ENCODE results near the gene DSG1. TPM values are rescaled to one million over a fixed set of nuclear protein-coding genes. Genes with fewer than 3 reads are reported as not detected.

Gene DSG1
- total RNA-seq, 4 donors from 2014 or later, result 1.8 to 60.2 (median 19.4) TPM

DNA sequence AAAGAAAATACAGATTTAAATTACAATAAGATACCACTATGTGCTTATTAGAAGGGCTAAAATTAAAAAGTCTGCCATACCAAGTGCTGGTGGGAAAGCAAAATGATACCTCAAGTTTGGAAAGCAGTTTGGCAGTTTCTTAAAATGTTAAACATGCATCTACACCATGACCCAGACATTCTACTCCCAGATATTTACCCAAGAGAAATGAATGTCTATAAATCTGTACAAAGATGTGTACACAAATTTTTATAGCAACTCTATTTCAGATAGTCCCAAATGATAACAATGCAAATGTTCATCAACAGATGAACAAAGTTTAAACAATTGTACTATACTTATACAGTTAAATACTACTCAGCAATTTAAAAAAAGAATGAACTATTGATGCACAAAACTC is 51.5 kb downstream of the DSG1 start:
- intact Hi-C loops (cut with DNase I), result no loop called here
- Histone ChIP-seq H3K4me3 (no peak overlapping the region), H3K27me3 (no peaks in the 10 kb centered on the region), H3K9me3 (no peaks in the 10 kb centered on the region), H3K36me3 (no peaks in the 10 kb centered on the region), H3K4me1 (peaks cover 0 to 7% (median 0%) of the 10 kb centered on the region in 3 donors), H3K27ac (no peak overlapping the region)
- no peak for DNase-seq
- TF ChIP-seq POLR2A (IDR thresholded peaks at IDR 0.05), result no peak
- TF ChIP-seq CTCF (IDR thresholded peaks at IDR 0.05), result no peak

GRCh38 chr18:31371989-31372388 is 54.0 kb downstream of the DSG1 start:
- no peak overlapping the region for H3K4me3 ChIP-seq
- H3K9me3 ChIP-seq, result no peaks in the 10 kb centered on the region
- no peak overlapping the region for H3K27ac ChIP-seq
- no peak for DNase-seq
- H3K4me1 ChIP-seq, result peaks cover 0 to 7% (median 0%) of the 10 kb centered on the region in 3 donors
- TF ChIP-seq POLR2A (IDR thresholded peaks at IDR 0.05) (no peak), CTCF (IDR thresholded peaks at IDR 0.05) (no peak)
- intact Hi-C loops (cut with DNase I), result no loop called here
- H3K27me3 ChIP-seq, result no peaks in the 10 kb centered on the region
- H3K36me3 ChIP-seq, result no peaks in the 10 kb centered on the region

DNA sequence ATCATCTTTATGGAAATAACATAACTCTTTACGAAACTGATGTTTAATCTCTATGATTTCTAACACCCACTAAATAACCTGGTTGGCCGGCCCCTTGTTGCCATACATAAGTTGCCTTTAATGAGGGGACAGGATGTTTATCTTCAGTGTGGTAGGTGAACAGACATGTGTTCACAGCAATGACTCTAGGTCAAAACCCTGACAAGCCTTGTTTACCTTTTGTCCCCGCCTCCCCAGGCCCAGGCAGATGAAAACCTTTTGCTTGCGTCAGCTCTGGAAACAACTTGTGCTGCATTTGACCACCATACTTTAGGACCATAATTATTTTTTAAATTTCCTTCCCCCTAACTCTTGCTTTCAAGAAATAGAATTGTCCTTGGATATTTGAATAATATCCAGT is 55.7 kb downstream of the DSG1 start:
- Histone ChIP-seq H3K27ac (no peak overlapping the region), H3K4me3 (no peak overlapping the region), H3K27me3 (no peaks in the 10 kb centered on the region), H3K36me3 (no peaks in the 10 kb centered on the region), H3K4me1 (peaks cover 0 to 7% (median 0%) of the 10 kb centered on the region in 3 donors), H3K9me3 (no peaks in the 10 kb centered on the region)
- no peak for DNase-seq
- intact Hi-C loops (cut with DNase I), result no loop called here
- TF ChIP-seq CTCF (IDR thresholded peaks at IDR 0.05) (no peak), POLR2A (IDR thresholded peaks at IDR 0.05) (no peak)
- 71 to 72% methylated on average over 4 of the region's 4 CpGs for WGBS, 2 donors

DNA sequence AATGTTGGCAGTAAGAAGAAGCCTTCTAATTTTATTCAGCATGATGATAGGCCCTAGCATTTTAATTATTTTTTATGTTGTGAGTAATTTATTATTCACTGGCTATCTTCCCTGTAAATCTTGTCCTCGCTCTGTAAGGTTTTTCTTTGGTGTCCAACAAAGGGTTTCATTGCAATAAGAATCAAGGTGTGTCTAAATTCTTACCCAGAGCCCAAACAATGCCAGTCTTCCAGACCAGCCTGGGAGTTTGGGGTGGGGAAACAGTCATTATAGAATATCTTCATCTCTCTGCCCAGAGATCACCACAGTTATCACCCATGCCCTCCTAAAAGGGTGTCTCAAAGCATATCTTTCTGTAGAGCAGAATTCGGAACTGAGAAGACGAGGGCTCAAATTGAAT is 58.5 kb downstream of the DSG1 start, which contains the start of gene DSG4:
Gene DSG4, plus strand, starts transcription at position 301 of the 400 bp plus-strand sequence. CDS start 135 bp downstream, outside the sequence.
- Histone ChIP-seq H3K36me3 (no peaks in the 10 kb centered on the region), H3K27me3 (no peaks in the 10 kb centered on the region), H3K4me3 (no peak within 1 kb of the TSS), H3K27ac (no peak within 1 kb of the TSS), H3K4me1 (peaks cover 0 to 21% (median 0%) of the 10 kb centered on the region in 3 donors), H3K9me3 (no peaks in the 10 kb centered on the region)
- TF ChIP-seq CTCF (IDR thresholded peaks at IDR 0.05), result no peak
- TF ChIP-seq POLR2A (IDR thresholded peaks at IDR 0.05), result no peak
- intact Hi-C loops (cut with DNase I), result no loop called here
- WGBS, 2 donors, result 81 to 84% methylated on average over 3 of the region's 3 CpGs
- DNase-seq, result no peak

DNA sequence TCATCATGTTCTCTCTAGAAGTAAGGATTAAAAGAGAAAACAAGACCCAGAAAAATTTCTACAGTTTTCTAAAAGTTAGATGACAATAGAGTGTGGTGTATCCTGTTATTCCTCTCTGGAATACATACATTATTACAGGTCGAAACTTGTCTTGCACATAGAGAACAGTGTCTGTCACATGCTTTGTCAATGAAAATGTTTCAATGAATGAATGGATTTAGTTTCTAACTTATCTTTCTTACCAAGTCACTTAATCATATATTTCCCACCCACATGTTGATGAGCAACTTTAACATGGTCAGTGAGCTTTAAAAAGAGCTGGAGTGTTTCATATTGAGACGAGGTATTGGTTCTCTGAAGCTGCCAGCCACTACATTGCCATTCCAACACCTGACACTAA is 63.0 kb downstream of the DSG1 start:
- no peak for TF ChIP-seq POLR2A (IDR thresholded peaks at IDR 0.05)
- TF ChIP-seq CTCF (IDR thresholded peaks at IDR 0.05), result no peak
- no peaks in the 10 kb centered on the region for H3K36me3 ChIP-seq
- intact Hi-C loops (cut with DNase I), result no loop called here
- no peak for DNase-seq
- 38 to 42% methylated on average over 2 of the region's 2 CpGs for WGBS, 2 donors
- peaks cover 0 to 18% (median 0%) of the 10 kb centered on the region in 3 donors for H3K4me1 ChIP-seq
- no peak overlapping the region for H3K4me3 ChIP-seq
- no peaks in the 10 kb centered on the region for H3K9me3 ChIP-seq
- H3K27me3 ChIP-seq, result no peaks in the 10 kb centered on the region
- peak overlapping the region in 2 of 4 donors; percentile 9 to 10 for H3K27ac ChIP-seq

All from esophagus squamous epithelium (tissue), 5 donors.